Epithelial cell of proximal tubule (primary cell): ENCODE results near the gene PPFIA4. TPM values are rescaled to one million over a fixed set of nuclear protein-coding genes. Genes with fewer than 3 reads are reported as not detected.

Experiments used
- DNase-seq: peaks from one replicate; pipeline ENCODE4 v3.0.0-alpha.2; 2011; ENCODE audit warnings: low read depth
- H3K4me3 ChIP-seq: 2 replicates; pipeline ENCODE4 v1.5.1; 2011; ENCODE audit warnings: low read depth, mild to moderate bottlenecking, low read length
- CTCF ChIP-seq: conservative IDR thresholded peaks from 2 replicates; pipeline ENCODE4 v1.5.1; 2012; ENCODE audit warnings: low read depth, mild to moderate bottlenecking, low read length
- total RNA-seq: library from RNA; depleted of rRNA; stranded (reverse); fragments of >200 nt; gene quantifications from 2 replicates; pipeline ENCODE4 v1.2.3, GENCODE V29; 2015

The PPFIA4 gene
- total RNA-seq, 1 donor from 2014 or later, result 11.6 TPM

GRCh38 chr1:203082571-203083462 lies 56.5 kb downstream of the PPFIA4 start:
- no peak overlapping the region for H3K4me3 ChIP-seq
- no peak for TF ChIP-seq CTCF
- no peak for DNase-seq

- TF ChIP-seq CTCF, result no peak
- DNase-seq, result no peak
- no peak overlapping the region for H3K4me3 ChIP-seq
These were observed 57.2 kb downstream of the PPFIA4 start for GRCh38 chr1:203083463-203083921.

- no peak for DNase-seq
- no peak overlapping the region for H3K4me3 ChIP-seq
- peak; percentile 61 for TF ChIP-seq CTCF
These were observed 58.6 kb downstream of the PPFIA4 start for GRCh38 chr1:203084588-203085527.

- TF ChIP-seq CTCF, result no peak
- H3K4me3 ChIP-seq, result no peak within 1 kb of the TSS
- DNase-seq, result no peak
These were observed 59.5 kb downstream of the PPFIA4 start, which contains the start of gene MYOG for GRCh38 chr1:203085528-203086406. MYOG (minus strand) TSS chr1:203086012; CDS start chr1:203085961, 51 bp downstream.

- H3K4me3 ChIP-seq, result no peak overlapping the region
- no peak for TF ChIP-seq CTCF
- no peak for DNase-seq
These were observed 60.9 kb downstream of the PPFIA4 start for GRCh38 chr1:203086992-203087763.
